ENCODE measurements around the gene GNPTAB.

The GNPTAB gene

DNA sequence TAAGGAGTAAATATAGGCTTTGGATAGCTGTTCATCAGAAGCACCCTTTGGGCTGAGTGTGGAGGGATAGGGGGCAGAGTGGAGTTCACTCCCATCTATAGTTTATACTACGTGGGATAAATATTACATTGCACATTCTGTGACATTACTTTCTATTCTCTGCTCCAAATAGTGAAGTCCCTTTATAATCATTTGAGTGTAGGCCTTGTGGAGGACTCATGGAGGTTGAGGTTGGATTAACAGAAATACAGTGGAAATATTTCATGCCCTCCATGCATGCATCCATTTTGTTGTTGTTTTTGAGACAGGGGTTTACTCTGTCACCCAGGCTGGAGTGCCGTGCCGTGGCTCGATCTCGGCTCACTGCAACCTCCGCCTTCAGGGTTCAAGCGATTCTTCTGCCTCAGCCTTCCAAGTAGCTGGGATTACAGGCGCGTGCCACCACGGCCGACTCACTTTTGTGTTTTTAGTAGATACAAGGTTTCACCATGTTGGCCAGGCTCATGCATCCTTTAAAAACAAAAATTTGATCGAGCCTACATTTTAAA is 131.9 kb downstream of the GNPTAB start:
- Mint-ChIP-seq H3K27me3 (no peaks in the 10 kb centered on the region), H3K4me3 (peak overlapping the region; percentile 82), H3K36me3 (ENCODE audit: low read depth) (no peaks in the 10 kb centered on the region), H3K9me3 (no peaks in the 10 kb centered on the region), H3K27ac (peak overlapping the region; percentile 77), H3K4me1 (peaks cover 31% of the 10 kb centered on the region)
- ATAC-seq: no peak
- no peak for DNase-seq

DNA sequence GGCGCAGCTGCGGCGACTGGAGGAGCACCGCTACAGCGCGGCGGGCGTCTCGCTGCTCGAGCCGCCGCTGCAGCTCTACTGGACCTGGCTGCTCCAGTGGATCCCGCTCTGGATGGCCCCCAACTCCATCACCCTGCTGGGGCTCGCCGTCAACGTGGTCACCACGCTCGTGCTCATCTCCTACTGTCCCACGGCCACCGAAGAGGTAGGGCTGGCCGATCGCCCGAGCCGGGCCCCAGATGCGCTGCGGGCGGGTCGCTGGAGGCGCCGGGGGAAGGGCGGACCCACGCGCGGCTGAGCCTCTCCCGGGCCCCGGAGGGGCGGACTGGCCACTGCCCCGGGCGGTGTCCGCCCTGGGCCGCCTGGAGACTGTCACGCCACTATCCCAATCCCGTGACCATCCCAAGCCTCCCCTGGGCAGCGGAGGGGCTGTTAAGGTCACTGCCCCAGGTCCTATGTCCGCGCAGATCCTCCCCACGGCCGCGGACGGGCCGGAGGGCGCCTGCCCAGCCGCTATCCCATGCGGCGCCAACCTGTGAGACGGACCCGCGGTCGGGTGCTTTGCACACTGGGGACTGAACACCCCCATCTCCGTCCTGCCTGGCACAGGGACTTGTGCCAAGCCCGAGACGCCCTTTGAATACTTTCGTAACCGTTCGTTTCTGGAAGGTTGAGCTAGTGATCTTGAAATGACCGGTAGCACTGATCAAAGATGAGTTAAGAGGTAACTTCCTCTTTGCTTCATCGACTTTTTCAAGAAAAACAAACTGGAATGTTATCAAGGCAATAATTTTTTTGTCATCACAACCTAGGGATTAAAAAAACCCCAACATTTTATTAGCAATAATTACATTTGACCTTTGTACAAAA is 132.6 kb downstream of the GNPTAB start:
- ATAC-seq: no peak
- Mint-ChIP-seq H3K36me3 (ENCODE audit: low read depth) (no peaks in the 10 kb centered on the region), H3K9me3 (no peaks in the 10 kb centered on the region), H3K4me3 (peak overlapping the region; percentile 82), H3K4me1 (peaks cover 29% of the 10 kb centered on the region), H3K27me3 (no peaks in the 10 kb centered on the region), H3K27ac (peak overlapping the region; percentile 77)
- DNase-seq: peak; percentile 10

GRCh38 chr12:101697197-101697929 is 133.4 kb downstream of the GNPTAB start, which contains the start of gene CHPT1:
TSS of gene CHPT1 (plus strand) at chr12:101697640. CDS start at chr12:101697862, 222 bp downstream.
- Mint-ChIP-seq H3K27me3 (no peaks in the 10 kb centered on the region), H3K36me3 (ENCODE audit: low read depth) (no peaks in the 10 kb centered on the region), H3K9me3 (no peaks in the 10 kb centered on the region), H3K4me3 (peak within 1 kb of the TSS; percentile 86), H3K4me1 (peaks cover 26% of the 10 kb centered on the region), H3K27ac (peak within 1 kb of the TSS; percentile 78)
- peak; percentile 66 for DNase-seq
- peak; percentile 73 for ATAC-seq

GRCh38 chr12:101696251-101697196 is 134.2 kb downstream of the GNPTAB start:
- H3K27ac Mint-ChIP-seq: peak overlapping the region; percentile 78
- peak; percentile 17 for ATAC-seq
- no peaks in the 10 kb centered on the region for H3K36me3 Mint-ChIP-seq (ENCODE audit: low read depth)
- no peak for DNase-seq
- H3K9me3 Mint-ChIP-seq: no peaks in the 10 kb centered on the region
- H3K27me3 Mint-ChIP-seq: no peaks in the 10 kb centered on the region
- H3K4me3 Mint-ChIP-seq: peak overlapping the region; percentile 86
- H3K4me1 Mint-ChIP-seq: peaks cover 26% of the 10 kb centered on the region

- H3K36me3 Mint-ChIP-seq (ENCODE audit: low read depth): no peaks in the 10 kb centered on the region
- H3K4me3 Mint-ChIP-seq: no peak overlapping the region
- H3K9me3 Mint-ChIP-seq: no peaks in the 10 kb centered on the region
- peaks cover 26% of the 10 kb centered on the region for H3K4me1 Mint-ChIP-seq
- DNase-seq: no peak
- no peaks in the 10 kb centered on the region for H3K27me3 Mint-ChIP-seq
- no peak overlapping the region for H3K27ac Mint-ChIP-seq
- no peak for ATAC-seq
Observed at GRCh38 chr12:101695706-101696105, 135.1 kb downstream of the GNPTAB start.

Data from activated naive CD8-positive, alpha-beta T cell treated with anti-CD3 and anti-CD28 coated beads, Interleukin-2, amount 50 U/mL, for 24 hours (primary cell).